RWPE1 (cell line): ENCODE data around the gene IMMP2L.

Experiments
- CTCF ChIA-PET: fragments of 350-600 bp; sonication (Branson Sonifier 250); formaldehyde crosslinking; extraction: SDS; loops from one replicate; lab custom pipeline; 2021; lab: Yijun Ruan, JAX
- POLR2A ChIA-PET: fragments of 400-600 bp; formaldehyde crosslinking; extraction: SDS; loops from one replicate; lab custom pipeline; 2020; ENCODE audit warnings: antibody characterized with exemption; ENCODE audit not compliant: low non-redundant PET; lab: Yijun Ruan, JAX
- DNase-seq: peaks from one replicate; pipeline ENCODE4 v3.0.0; 2012; ENCODE audit warnings: low spot score
- H3K27ac ChIP-seq: fragments of 450-650 bp; 2 replicates; pipeline ENCODE4 v1.5.1; 2017
- CTCF ChIP-seq: fragments of 450-650 bp; conservative IDR thresholded peaks from 2 replicates; pipeline ENCODE4 v1.5.1; 2017; ENCODE audit warnings: low read depth, mild to moderate bottlenecking

The IMMP2L gene

GRCh38 chr7:110767550-110768110, 794.7 kb downstream of the IMMP2L start:
- H3K27ac ChIP-seq, result no peak overlapping the region
- no peak for TF ChIP-seq CTCF
- POLR2A ChIA-PET, result no interaction called here
- CTCF ChIA-PET, result no interaction called here
- DNase-seq, result no peak

GRCh38 chr7:110766864-110767263, 795.4 kb downstream of the IMMP2L start:
- DNase-seq, result no peak
- POLR2A ChIA-PET, result no interaction called here
- CTCF ChIA-PET, result no interaction called here
- TF ChIP-seq CTCF, result no peak
- H3K27ac ChIP-seq, result no peak overlapping the region

GRCh38 chr7:110764852-110765251, 797.4 kb downstream of the IMMP2L start:
- H3K27ac ChIP-seq, result no peak overlapping the region
- no peak for DNase-seq
- CTCF ChIA-PET, result no interaction called here
- POLR2A ChIA-PET, result no interaction called here
- no peak for TF ChIP-seq CTCF

DNA sequence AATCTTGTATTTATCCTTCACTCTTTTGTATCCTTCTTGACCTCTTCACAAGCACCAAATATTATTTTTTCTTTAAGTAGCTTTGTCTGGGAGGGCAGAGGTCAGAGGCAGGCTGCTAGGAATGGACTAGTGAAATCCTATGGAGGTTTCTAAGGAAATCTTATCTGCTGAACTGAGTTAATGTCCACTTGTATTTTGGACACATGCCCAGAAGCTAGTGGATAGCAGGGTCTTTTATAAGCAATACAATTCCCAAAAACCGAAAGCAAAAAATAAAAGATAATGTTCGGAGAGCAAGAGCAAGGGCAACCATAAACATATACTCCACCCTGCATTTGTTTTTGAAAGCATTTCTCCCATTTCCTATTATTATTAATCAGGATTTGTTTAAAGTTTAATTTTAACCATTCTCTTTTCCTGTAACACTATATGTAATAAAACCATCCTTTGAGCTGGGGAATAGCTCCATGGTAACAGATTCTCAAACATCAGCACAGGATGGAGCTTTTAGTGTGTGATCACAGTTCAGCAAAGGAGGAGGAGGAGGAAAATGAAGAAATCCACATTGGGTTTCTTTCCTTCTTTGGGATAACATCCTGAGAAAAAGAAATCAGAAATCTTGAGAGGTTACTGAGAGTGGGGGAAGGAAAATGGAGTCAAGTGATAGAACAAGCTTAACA, 799.6 kb downstream of the IMMP2L start:
- no peak overlapping the region for H3K27ac ChIP-seq
- no peak for TF ChIP-seq CTCF
- no peak for DNase-seq
- CTCF ChIA-PET, result no interaction called here
- POLR2A ChIA-PET, result no interaction called here

DNA sequence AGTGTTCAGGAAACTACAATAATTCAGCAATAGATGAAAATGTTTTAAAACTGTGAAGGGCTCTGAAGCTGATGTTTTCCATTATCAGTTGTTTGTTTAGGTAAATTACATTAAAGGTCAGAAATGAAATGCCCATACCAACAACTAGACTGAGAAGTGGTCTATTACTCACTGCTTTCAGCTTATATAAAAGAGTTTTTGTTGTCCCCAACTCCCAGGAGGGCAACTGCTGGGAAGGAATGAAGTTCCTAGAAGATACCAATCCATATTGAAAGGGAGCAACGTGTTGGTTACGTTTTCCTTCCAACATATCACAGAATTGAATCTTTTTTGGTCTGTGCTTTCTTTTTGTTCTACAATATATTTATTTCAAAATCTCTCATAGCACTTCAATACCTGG, 802.0 kb downstream of the IMMP2L start:
- ChIA-PET POLR2A (no interaction called here), CTCF (no interaction called here)
- no peak for TF ChIP-seq CTCF
- H3K27ac ChIP-seq, result no peak overlapping the region
- DNase-seq, result no peak

- no peak for DNase-seq
- ChIA-PET CTCF (interaction anchor here (0.6 kb wide), 1 partner anchor 369 kb away, joined by 3 read pairs; no protein-coding TSS in a partner anchor), POLR2A (no interaction called here)
- no peak for TF ChIP-seq CTCF
- H3K27ac ChIP-seq, result no peak overlapping the region
Observed at GRCh38 chr7:110759069-110759468, 803.2 kb downstream of the IMMP2L start.
